ENCODE results near the gene VTN. TPM values are rescaled to one million over a fixed set of nuclear protein-coding genes. Genes with fewer than 3 reads are reported as not detected.

The VTN gene
- polyA plus RNA-seq, 1 donor from 2014 or later, result 1.5 TPM

DNA sequence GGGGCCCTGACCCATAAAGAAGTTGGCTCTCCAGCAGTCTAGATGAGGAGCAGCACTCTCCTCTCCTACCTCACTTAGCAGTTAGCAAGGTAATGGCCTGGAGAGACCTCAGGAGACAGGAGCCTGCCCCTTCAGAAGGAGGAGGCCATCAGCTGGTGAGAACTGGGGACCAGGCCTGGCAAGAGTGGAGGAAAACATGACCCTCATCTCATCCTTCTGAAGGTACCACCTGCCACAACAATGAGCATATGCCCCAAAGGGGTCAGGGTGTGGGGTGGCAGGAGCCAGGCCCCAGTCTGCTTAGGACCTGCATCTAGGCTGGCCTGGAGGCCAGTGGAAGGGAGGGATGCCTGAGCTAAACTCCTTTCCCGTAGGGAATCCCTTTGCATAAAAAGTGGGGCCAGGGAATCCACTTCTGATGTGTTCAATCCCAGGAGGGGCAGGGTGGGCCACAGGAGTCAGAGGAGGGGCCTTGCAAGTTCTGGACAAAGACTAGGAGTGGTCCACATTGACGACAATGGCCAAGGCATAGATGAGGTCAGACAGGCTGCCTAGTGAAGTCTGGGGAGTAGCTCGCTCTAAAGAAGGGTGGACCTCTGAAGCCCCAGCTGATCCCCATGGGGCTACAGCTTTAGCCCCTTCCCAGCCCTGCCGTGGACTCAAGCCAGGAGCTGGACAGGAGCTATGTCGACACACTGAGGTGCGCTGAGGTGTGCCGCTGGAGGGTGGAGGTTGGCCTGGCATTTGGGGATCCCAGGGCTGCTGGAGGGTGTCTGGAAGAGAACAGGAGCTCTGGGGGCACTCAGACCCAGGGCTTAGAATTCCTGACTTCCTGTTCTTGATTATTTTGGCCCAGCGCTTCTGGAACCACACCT is 6.1 kb downstream of the VTN start (continued):
- TF ChIP-seq REST (IDR thresholded peaks at IDR 0.05; ENCODE audit: borderline replicate concordance) (no peak), POLR2AphosphoS5 (IDR thresholded peaks at IDR 0.05) (no peak), SMC3 (conservative IDR thresholded peaks at IDR 0.05; ENCODE audit: poor library complexity) (no peak)

- no peak for TF ChIP-seq RAD21 (conservative IDR thresholded peaks at IDR 0.05)
- TF ChIP-seq, protein P1, sequence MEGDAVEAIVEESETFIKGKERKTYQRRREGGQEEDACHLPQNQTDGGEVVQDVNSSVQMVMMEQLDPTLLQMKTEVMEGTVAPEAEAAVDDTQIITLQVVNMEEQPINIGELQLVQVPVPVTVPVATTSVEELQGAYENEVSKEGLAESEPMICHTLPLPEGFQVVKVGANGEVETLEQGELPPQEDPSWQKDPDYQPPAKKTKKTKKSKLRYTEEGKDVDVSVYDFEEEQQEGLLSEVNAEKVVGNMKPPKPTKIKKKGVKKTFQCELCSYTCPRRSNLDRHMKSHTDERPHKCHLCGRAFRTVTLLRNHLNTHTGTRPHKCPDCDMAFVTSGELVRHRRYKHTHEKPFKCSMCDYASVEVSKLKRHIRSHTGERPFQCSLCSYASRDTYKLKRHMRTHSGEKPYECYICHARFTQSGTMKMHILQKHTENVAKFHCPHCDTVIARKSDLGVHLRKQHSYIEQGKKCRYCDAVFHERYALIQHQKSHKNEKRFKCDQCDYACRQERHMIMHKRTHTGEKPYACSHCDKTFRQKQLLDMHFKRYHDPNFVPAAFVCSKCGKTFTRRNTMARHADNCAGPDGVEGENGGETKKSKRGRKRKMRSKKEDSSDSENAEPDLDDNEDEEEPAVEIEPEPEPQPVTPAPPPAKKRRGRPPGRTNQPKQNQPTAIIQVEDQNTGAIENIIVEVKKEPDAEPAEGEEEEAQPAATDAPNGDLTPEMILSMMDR (IDR thresholded peaks at IDR 0.05; ENCODE audit: poor library complexity, severe bottlenecking), result no peak
- no peak for TF ChIP-seq REST (IDR thresholded peaks at IDR 0.05; ENCODE audit: borderline replicate concordance)
- no peak for TF ChIP-seq TAF1 (IDR thresholded peaks at IDR 0.05; ENCODE audit: low read depth)
- TF ChIP-seq EP300 (conservative IDR thresholded peaks at IDR 0.05; ENCODE audit: poor library complexity, severe bottlenecking), result no peak
- no peak for TF ChIP-seq EZH2 (IDR thresholded peaks at IDR 0.05; ENCODE audit: borderline replicate concordance, insufficient read depth, low read length, poor library complexity, severe bottlenecking)
- no peak for TF ChIP-seq POLR2AphosphoS5 (IDR thresholded peaks at IDR 0.05)
- no peak for TF ChIP-seq SMC3 (conservative IDR thresholded peaks at IDR 0.05; ENCODE audit: poor library complexity)
- no peak for TF ChIP-seq MXI1 (conservative IDR thresholded peaks at IDR 0.05; ENCODE audit: poor library complexity, severe bottlenecking)
- Histone ChIP-seq H3K4me2 (ENCODE audit: low read length) (no peak overlapping the region), H4K20me1 (ENCODE audit: insufficient read depth) (no peaks in the 10 kb centered on the region), H3K27me3 (ENCODE audit: insufficient read depth, low read depth, low read length) (no peaks in the 10 kb centered on the region), H3K9me3 (ENCODE audit: low read length) (no peaks in the 10 kb centered on the region), H3K9me2 (ENCODE audit: insufficient read depth, low read length) (no peaks in the 10 kb centered on the region), H2AFZ (ENCODE audit: low read depth, low read length) (no peak overlapping the region), H3K27ac (ENCODE audit: low read length) (no peak overlapping the region), H3K79me2 (replicated peaks; ENCODE audit: insufficient read depth, low read length) (peaks cover 10% of the 10 kb centered on the region), H3K9ac (ENCODE audit: low read length) (no peak overlapping the region), H3F3A (ENCODE audit: insufficient read depth, low read length, poor library complexity, severe bottlenecking) (no peaks in the 10 kb centered on the region), H3K36me3 (ENCODE audit: insufficient read depth, low read length) (no peaks in the 10 kb centered on the region), H3K4me3 (ENCODE audit: low read length) (no peak overlapping the region)
These were observed 6.9 kb downstream of the VTN start for GRCh38 chr17:28363186-28363585.
